ENCODE measurements around the gene NOTCH1. TPM values are rescaled to one million over a fixed set of nuclear protein-coding genes. Genes with fewer than 3 reads are reported as not detected.

NOTCH1 gene
- total RNA-seq, 1 donor from 2014 or later, result 23.1 TPM

- no peak for DNase-seq (ENCODE audit: low spot score)
Observed at GRCh38 chr9:136517012-136517743, 28.7 kb downstream of the NOTCH1 start.

DNA sequence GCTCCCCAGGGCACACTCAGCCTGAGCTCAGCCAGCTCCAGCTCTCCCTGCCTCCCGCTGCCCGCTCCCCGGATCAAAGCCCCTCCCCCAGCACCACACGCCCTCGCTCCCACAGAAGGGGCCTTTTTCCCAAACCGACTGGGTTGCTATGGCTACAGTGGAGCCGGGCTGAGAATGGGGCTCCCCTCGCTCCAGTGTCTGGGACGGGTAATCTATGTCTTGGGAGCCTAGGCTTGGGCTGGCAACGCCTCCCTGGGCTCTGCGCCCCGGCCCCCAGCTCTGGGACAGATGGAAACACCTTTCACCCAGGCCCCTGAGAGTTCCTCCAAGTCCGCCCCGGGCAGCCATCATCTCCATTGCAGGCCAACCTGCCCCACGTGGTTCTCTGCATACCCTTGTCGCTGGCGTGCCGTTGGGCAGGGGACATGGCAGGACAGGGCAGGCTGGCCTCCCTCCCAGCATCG, 29.6 kb downstream of the NOTCH1 start:
- no peak for DNase-seq (ENCODE audit: low spot score)

GRCh38 chr9:136515276-136515675, 30.6 kb downstream of the NOTCH1 start:
- DNase-seq (ENCODE audit: low spot score), result no peak

DNA sequence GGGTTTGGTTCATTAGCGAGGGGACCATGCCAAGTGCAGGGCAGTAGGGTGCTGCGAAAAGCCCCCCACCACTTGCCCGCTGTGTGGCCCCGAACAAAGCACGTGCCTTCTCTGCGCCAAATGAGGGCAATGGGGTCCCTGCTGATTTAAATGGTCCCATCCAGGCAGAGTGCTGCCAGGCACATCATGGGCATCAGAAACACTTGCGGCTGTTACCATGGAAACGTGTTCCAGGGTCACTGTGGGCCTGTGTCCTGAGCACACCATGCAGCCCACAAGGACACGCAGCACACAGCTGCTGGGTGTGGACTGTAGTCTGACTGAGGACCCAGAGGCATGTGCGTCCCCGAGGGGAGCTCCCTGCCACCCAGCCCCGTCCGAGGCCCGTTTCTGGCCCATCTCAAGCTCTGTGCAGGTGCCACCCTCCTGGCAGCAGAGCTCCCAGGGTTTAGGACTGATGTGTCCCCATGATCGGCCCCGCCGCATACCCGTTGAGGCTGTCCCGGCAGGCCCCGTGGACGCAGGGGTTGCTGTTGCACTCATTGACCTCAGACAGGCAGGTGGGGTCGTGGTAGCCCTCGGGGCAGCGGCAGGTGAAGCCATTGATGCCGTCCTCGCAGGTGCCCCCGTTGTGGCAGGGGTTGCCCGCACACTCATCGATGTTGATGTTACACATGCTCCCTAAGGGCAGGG, 31.7 kb downstream of the NOTCH1 start:
- no peak for DNase-seq (ENCODE audit: low spot score)

DNA sequence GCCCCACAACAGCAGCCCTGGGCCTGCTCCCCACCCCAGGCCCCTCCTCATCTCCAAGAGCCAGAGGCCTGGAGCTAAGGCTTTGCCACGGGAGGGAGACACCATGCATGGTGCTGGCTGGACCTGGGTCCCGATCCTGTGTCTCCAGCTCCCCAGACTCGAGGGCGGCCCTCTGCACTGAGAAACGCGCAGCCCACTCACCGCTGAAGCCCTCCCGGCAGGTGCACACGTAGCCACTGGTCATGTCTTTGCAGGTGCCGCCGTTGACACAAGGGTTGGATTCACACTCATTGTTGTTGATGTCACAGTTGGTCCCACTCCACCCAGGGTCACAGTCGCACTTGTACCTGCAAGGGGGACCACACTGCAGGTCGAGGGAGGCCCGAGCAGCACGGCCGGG, 32.7 kb downstream of the NOTCH1 start:
- DNase-seq (ENCODE audit: low spot score), result no peak

DNA sequence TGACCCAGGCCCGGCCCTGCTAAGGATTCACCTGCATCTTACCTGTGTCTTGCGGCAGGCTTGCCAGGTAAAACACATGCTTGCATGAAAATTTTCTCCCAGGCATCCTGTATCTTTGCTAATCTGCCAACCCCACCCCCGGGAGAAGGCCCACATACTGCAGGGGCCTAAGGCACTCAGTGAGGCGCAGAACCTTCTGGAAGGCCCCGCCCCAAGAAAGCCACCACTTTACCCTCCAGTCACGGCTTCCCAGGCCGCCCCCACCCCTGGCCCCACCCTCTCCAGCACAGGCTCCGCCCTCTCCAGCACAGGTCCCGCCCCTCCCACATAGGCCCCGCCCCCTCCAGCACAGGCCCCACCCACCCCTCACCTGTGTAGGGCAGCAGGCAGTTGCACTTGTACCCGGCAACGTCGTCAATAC, 33.2 kb downstream of the NOTCH1 start:
- DNase-seq (ENCODE audit: low spot score), result no peak

- peak; percentile 59 for DNase-seq (ENCODE audit: low spot score)
Observed at GRCh38 chr9:136511670-136512592, 33.9 kb downstream of the NOTCH1 start.

GRCh38 chr9:136511144-136511669, 34.6 kb downstream of the NOTCH1 start:
- no peak for DNase-seq (ENCODE audit: low spot score)

DNA sequence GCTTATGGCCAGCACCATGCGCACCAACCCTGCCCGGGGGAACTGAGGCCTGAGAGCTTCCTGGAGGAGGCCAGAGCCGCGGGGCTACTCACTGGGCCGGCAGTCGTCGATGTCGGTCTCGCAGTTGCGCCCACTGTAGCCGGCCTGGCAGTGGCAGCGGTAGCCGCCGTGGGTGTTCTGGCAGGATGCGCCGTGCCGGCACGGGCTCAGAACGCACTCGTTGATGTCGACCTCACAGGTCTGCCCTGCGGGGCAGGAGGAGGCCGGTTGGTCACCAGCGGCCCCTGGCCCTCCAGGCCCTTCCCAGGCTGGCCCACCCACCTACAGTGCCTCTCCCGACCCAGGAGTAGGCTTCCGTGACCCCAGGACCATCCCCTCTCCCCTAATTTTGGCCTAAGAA, 35.3 kb downstream of the NOTCH1 start:
- no peak for DNase-seq (ENCODE audit: low spot score)

- DNase-seq (ENCODE audit: low spot score), result no peak
Observed at GRCh38 chr9:136509549-136509948, 36.3 kb downstream of the NOTCH1 start.

DNA sequence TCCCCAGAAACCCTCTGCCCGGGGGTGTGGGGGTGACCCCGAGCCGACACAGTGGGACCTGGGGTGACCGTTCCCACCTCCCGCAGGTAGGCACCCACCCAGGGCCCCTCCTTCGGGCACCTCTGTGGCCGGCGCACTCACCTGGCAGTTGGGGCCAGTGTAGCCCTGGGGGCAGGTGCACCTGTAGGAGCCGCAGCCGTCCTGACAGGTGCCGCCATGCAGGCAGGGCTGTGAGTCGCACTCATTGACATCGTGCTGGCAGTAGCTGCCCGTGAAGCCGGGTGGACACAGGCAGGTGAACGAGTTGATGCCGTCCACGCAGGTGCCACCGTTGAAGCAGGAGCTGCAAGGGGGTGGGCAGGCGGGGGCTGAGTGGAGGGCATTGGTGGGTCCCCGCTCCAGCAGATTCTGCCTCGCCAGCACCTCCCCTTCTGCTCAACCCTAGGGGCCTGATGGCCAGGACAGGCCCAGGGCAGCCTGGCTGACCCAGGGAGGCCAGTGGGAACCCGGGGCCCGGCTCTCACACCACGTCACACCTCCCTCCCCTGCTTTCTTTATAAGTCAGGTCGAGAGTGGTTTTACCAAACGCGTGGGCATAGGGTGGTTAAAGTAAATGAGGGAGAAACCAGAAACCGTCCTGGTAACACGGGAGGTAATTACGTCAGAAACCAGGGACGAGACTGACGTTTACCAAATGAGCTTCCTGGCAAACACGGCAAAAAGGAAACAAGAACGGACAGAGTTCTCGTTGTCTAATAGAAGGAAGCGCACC, 36.9 kb downstream of the NOTCH1 start:
- DNase-seq (ENCODE audit: low spot score), result no peak

GRCh38 chr9:136507992-136508375, 37.9 kb downstream of the NOTCH1 start:
- DNase-seq (ENCODE audit: low spot score), result no peak

GRCh38 chr9:136507221-136507991, 38.4 kb downstream of the NOTCH1 start:
- no peak for DNase-seq (ENCODE audit: low spot score)

GRCh38 chr9:136506425-136506824, 39.4 kb downstream of the NOTCH1 start:
- DNase-seq (ENCODE audit: low spot score), result no peak

GRCh38 chr9:136505406-136506403, 40.1 kb downstream of the NOTCH1 start:
- DNase-seq (ENCODE audit: low spot score), result no peak

DNA sequence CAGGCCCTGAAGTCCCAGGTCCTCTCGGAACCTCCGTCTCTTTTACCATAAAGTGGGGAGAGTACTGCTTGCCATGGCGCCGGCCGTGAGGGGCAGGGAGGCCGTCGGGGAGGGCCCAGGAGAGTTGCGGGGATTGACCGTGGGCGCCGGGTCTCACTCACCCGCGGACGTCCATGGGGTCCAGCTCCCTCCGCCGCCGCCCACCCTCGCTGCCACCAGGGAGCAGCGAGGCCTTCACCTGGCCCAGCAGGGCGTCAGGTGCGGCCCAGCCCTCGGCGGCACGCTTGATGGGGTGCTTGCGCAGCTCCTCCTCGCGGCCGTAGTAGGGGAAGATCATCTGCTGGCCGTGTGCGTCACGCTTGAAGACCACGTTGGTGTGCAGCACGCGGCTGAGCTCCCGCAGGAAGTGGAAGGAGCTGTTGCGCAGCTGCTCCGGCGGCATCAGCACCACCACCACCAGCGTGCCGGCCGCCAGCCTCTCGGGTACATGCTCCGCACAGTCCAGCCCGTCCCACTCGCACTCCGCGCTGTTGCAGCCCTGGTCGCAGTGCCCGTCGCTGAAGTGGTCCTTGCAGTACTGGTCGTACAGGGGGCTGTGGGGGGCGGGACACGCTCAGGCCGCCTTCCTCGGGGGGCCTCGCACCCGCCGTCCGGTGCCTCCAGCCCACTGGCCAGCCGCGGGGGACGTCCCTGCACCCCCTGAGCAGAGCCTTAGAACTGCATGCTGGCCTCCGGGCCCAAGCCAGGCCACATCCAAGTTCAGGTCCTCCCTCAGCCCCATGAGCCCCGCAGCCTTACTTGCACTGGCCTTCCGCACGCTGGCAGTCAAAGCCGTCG, 41.1 kb downstream of the NOTCH1 start:
- DNase-seq (ENCODE audit: low spot score), result no peak

DNA sequence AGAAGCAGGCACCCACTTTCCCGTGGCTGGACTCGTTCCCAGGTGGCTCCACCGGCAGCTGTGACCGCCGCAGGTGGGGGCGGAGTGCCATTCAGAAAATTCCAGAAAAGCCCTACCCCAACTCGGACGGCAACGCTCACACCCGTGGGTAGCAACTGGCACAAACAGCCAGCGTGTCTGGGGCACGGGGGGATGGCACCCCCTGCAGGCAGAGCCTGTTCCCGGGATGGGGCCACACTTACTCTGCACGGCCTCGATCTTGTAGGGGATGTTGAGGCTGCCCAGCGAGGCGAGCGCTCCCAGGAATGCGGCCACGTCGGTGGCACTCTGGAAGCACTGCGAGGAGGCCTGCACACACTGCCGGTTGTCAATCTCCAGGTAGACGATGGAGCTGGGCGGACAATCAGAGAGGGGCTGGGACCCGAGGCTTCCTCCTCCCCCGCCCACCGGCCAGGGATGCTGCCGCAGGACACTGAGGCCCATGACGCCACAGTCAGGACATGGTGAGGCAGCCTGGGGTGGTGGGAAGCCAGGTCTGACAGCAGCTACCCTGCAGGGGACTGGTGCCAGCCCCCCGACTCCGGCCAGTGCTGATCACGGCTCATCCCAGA, 42.8 kb downstream of the NOTCH1 start:
- DNase-seq (ENCODE audit: low spot score), result no peak

- DNase-seq (ENCODE audit: low spot score), result no peak
Observed at GRCh38 chr9:136502196-136502595, 43.7 kb downstream of the NOTCH1 start.

All from umbilical cord (tissue), 2 donors.